OCI-LY7 (cell line): ENCODE data around the gene SERPINB13. TPM values are rescaled to one million over a fixed set of nuclear protein-coding genes. Genes with fewer than 3 reads are reported as not detected.

Experiments used
- BruUV-seq: library from RNA; stranded (reverse); fragments of 400-500 nt; replicated peaks from 2 replicates; lab custom pipeline; 2021; lab: Mats Ljungman, UMichigan
- CTCF ChIA-PET: fragments of 300-600 bp; sonication (Branson Sonifier 250); formaldehyde crosslinking; loops from one replicate; lab custom pipeline; 2022; ENCODE audit warnings: antibody characterized with exemption; ENCODE audit not compliant: unreplicated experiment; lab: Charles Lee
- POLR2A ChIA-PET: fragments of 300-600 bp; sonication (Branson Sonifier 250); formaldehyde crosslinking; loops from one replicate; lab custom pipeline; 2022; ENCODE audit warnings: antibody characterized with exemption; lab: Charles Lee
- DNase-seq: peaks from one replicate; pipeline ENCODE4 v3.0.0-alpha.2; 2015; ENCODE audit warnings: low spot score
- H2AFZ ChIP-seq: fragments of 200-600 bp; sonication (generic), shearing (Covaris generic); 2 replicates; pipeline ENCODE4 v1.6.1; 2014; ENCODE audit warnings: mild to moderate bottlenecking, antibody characterized with exemption, low read length, moderate library complexity
- H3K27ac ChIP-seq: fragments of 200-600 bp; sonication (generic); 2 replicates; pipeline ENCODE4 v1.5.1; 2014; ENCODE audit warnings: mixed run types, low read depth, mild to moderate bottlenecking, moderate library complexity, low read length, inconsistent platforms; ENCODE audit not compliant: poor library complexity, severe bottlenecking
- H3K36me3 ChIP-seq: fragments of 200-600 bp; sonication (generic); 2 replicates; pipeline ENCODE4 v1.6.1; 2014; ENCODE audit warnings: mild to moderate bottlenecking, antibody characterized with exemption, low read length, moderate library complexity, mixed read lengths; ENCODE audit not compliant: insufficient read depth
- H3K4me1 ChIP-seq: fragments of 200-600 bp; sonication (generic); 2 replicates; pipeline ENCODE4 v1.5.1; 2014; ENCODE audit warnings: mild to moderate bottlenecking, low read length; ENCODE audit not compliant: insufficient read depth, poor library complexity, severe bottlenecking
- H3K4me2 ChIP-seq: fragments of 200-600 bp; sonication (generic); 2 replicates; pipeline ENCODE4 v1.6.1; 2014; ENCODE audit warnings: mild to moderate bottlenecking, low read length
- H3K4me3 ChIP-seq: fragments of 200-600 bp; sonication (generic); 2 replicates; pipeline ENCODE4 v1.5.1; 2014; ENCODE audit warnings: mild to moderate bottlenecking, low read depth, low read length; ENCODE audit not compliant: poor library complexity, severe bottlenecking
- H3K79me2 ChIP-seq: fragments of 200-600 bp; sonication (generic); 2 replicates; pipeline ENCODE4 v1.6.1; 2016; ENCODE audit warnings: low read depth, mild to moderate bottlenecking, low read length, moderate library complexity, mixed read lengths; ENCODE audit not compliant: insufficient read depth
- H3K9me2 ChIP-seq: fragments of 200-600 bp; sonication (generic); 2 replicates; pipeline ENCODE4 v1.6.1; 2016; ENCODE audit warnings: mild to moderate bottlenecking, low read length, mixed read lengths; ENCODE audit not compliant: insufficient read depth
- H3K9me3 ChIP-seq: fragments of 200-600 bp; sonication (generic); 2 replicates; pipeline ENCODE4 v1.6.1; 2014; ENCODE audit warnings: mild to moderate bottlenecking, mixed run types, low read length, mixed read lengths
- H4K20me1 ChIP-seq: fragments of 200-600 bp; sonication (generic); 2 replicates; pipeline ENCODE4 v1.6.1; 2014; ENCODE audit warnings: mild to moderate bottlenecking, antibody characterized with exemption, low read length, moderate library complexity, mixed read lengths; ENCODE audit not compliant: insufficient read depth
- EZH2phosphoT487 ChIP-seq: fragments of 200-600 bp; sonication (generic); IDR thresholded peaks from 2 replicates; pipeline ENCODE4 v1.6.1; 2018; ENCODE audit warnings: low read depth, borderline replicate concordance, mild to moderate bottlenecking, mixed run types, antibody characterized with exemption, low read length, moderate library complexity, mixed read lengths
- intact Hi-C: fragments of 100-400 bp; cut with micrococcal nuclease; formaldehyde crosslinking; loops from one replicate; pipeline ENCODE4 v1.10.0; 2022; ENCODE audit not compliant: unreplicated experiment
- total RNA-seq, 2 experiments: library from RNA; depleted of rRNA in 1 of 2; stranded (reverse); fragments of >200 nt in 1 of 2; shearing (Covaris generic) in 1 of 2; gene quantifications; 2 replicates each; pipeline ENCODE4 v1.2.3, GENCODE V29; 2014 to 2022
- TF ChIP-seq, protein P1 (sequence below): fragments of 200-600 bp; sonication (generic); conservative IDR thresholded peaks from 2 replicates; pipeline ENCODE4 v1.5.1; 2014; ENCODE audit warnings: mild to moderate bottlenecking, antibody characterized with exemption, low read length, moderate library complexity, mixed read lengths

The SERPINB13 gene
- total RNA-seq, 2 experiments from 2014 or later = not detected

DNA sequence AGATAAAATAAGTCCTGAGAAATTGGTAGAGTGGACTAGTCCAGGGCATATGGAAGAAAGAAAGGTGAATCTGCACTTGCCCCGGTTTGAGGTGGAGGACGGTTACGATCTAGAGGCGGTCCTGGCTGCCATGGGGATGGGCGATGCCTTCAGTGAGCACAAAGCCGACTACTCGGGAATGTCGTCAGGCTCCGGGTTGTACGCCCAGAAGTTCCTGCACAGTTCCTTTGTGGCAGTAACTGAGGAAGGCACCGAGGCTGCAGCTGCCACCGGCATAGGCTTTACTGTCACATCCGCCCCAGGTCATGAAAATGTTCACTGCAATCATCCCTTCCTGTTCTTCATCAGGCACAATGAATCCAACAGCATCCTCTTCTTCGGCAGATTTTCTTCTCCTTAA, 9.8 kb downstream of the SERPINB13 start:
- no peaks in the 10 kb centered on the region for H4K20me1 ChIP-seq
- no peaks in the 10 kb centered on the region for H3K36me3 ChIP-seq
- no peak overlapping the region for H2AFZ ChIP-seq
- no peaks in the 10 kb centered on the region for H3K79me2 ChIP-seq
- H3K9me2 ChIP-seq = no peaks in the 10 kb centered on the region
- BruUV-seq = no TSS peak
- TF ChIP-seq, protein P1, sequence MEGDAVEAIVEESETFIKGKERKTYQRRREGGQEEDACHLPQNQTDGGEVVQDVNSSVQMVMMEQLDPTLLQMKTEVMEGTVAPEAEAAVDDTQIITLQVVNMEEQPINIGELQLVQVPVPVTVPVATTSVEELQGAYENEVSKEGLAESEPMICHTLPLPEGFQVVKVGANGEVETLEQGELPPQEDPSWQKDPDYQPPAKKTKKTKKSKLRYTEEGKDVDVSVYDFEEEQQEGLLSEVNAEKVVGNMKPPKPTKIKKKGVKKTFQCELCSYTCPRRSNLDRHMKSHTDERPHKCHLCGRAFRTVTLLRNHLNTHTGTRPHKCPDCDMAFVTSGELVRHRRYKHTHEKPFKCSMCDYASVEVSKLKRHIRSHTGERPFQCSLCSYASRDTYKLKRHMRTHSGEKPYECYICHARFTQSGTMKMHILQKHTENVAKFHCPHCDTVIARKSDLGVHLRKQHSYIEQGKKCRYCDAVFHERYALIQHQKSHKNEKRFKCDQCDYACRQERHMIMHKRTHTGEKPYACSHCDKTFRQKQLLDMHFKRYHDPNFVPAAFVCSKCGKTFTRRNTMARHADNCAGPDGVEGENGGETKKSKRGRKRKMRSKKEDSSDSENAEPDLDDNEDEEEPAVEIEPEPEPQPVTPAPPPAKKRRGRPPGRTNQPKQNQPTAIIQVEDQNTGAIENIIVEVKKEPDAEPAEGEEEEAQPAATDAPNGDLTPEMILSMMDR = no peak
- TF ChIP-seq EZH2phosphoT487 = no peak
- intact Hi-C loops = no loop called here
- no peak overlapping the region for H3K4me2 ChIP-seq
- no peak for DNase-seq
- CTCF ChIA-PET = no interaction called here
- H3K27ac ChIP-seq = no peak overlapping the region
- H3K9me3 ChIP-seq = no peaks in the 10 kb centered on the region
- POLR2A ChIA-PET = no interaction called here
- H3K4me1 ChIP-seq = no peaks in the 10 kb centered on the region
- no peak overlapping the region for H3K4me3 ChIP-seq

DNA sequence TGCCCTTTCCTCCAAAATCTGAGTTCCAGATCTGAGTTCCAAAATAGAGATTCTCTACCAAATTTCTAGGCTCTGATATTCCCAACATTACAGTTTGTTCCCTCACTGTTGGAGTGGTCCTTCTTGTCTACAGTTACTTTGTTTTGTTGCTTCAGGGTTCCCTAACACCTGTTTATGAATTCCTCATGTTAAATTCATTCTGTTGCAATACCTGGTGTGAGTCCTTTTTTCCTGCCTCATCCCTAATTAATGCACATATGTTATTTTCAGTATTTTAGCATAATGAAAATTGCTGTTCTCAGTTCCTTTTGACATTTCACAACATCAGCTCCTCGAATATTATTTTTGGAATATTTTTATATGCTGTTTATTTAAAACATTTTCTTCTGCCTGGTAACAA, 16.2 kb downstream of the SERPINB13 start:
- no peak for TF ChIP-seq EZH2phosphoT487
- TF ChIP-seq, protein P1 = no peak
- ChIA-PET POLR2A (interaction anchor here (0.8 kb wide), 1 partner anchor 21 kb away, joined by 5 read pairs; no protein-coding TSS in a partner anchor), CTCF (no interaction called here)
- Histone ChIP-seq H3K4me1 (no peaks in the 10 kb centered on the region), H4K20me1 (no peaks in the 10 kb centered on the region), H3K9me2 (no peaks in the 10 kb centered on the region), H3K36me3 (no peaks in the 10 kb centered on the region), H2AFZ (no peak overlapping the region), H3K27ac (no peak overlapping the region), H3K4me3 (no peak overlapping the region), H3K4me2 (no peak overlapping the region), H3K79me2 (no peaks in the 10 kb centered on the region), H3K9me3 (no peaks in the 10 kb centered on the region)
- intact Hi-C loops = no loop called here
- no TSS peak for BruUV-seq
- DNase-seq = no peak

DNA sequence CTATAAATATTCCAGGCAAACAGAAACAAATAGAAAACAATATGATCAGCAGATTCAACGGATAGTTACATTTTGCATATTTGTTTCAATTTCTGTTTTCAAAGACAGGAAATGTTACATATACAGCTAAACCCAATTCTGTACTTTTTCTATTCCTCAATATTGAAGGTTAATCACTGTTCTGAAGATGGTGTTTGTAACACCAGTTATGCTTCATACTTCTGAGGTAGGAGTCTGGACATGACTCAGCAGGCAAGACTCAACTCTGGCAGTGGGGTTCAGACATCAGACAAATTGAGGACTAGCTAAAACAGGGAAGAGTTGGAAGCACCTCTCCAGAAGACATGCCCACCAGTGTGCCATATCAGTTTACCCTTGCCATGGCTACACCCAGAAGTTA, 16.6 kb downstream of the SERPINB13 start:
- DNase-seq = no peak
- POLR2A ChIA-PET = interaction anchor here (0.8 kb wide), 1 partner anchor 21 kb away, joined by 5 read pairs; no protein-coding TSS in a partner anchor
- H2AFZ ChIP-seq = no peak overlapping the region
- no peak overlapping the region for H3K4me2 ChIP-seq
- CTCF ChIA-PET = no interaction called here
- H3K36me3 ChIP-seq = no peaks in the 10 kb centered on the region
- H4K20me1 ChIP-seq = no peaks in the 10 kb centered on the region
- no peaks in the 10 kb centered on the region for H3K79me2 ChIP-seq
- no peaks in the 10 kb centered on the region for H3K4me1 ChIP-seq
- H3K4me3 ChIP-seq = no peak overlapping the region
- no TSS peak for BruUV-seq
- H3K9me3 ChIP-seq = no peaks in the 10 kb centered on the region
- intact Hi-C loops = no loop called here
- H3K27ac ChIP-seq = no peak overlapping the region
- TF ChIP-seq, protein P1 = no peak
- no peak for TF ChIP-seq EZH2phosphoT487
- no peaks in the 10 kb centered on the region for H3K9me2 ChIP-seq
